Measurements from ENCODE around the gene UQCRHL.
"Not testable (repeated sequence)": the region's sequence is repeated elsewhere in the genome, so short reads cannot be mapped to it uniquely, and the experiment has no call there.

The UQCRHL gene

DNA sequence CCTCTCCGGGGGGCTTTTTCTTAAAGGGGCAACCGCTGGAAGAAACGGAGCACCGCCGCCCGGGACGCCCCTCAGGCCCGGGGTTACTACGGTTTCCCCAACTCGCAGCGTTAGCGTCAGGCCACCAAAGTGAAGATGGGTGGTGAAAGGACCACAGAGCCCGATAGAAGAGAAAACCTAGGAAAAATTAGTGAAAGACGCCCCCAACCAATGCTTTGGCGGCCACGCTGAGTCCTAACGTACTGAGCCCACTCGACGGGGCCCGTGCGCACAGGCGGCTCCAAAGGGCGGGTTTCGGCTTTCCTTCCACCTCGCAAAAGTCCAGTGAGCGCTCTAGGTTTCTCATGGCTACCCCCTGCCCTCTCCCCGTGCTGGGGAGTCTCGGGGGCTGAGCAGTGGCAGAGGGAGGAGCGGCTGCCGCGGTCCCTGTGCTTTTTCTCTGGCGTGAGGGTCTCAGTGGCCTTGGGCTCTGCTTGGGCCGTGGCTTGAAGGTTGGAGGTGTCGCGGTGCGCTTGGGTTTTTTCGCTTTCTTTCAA, 27.8 kb upstream of the UQCRHL start:
- no peak for DNase-seq

DNA sequence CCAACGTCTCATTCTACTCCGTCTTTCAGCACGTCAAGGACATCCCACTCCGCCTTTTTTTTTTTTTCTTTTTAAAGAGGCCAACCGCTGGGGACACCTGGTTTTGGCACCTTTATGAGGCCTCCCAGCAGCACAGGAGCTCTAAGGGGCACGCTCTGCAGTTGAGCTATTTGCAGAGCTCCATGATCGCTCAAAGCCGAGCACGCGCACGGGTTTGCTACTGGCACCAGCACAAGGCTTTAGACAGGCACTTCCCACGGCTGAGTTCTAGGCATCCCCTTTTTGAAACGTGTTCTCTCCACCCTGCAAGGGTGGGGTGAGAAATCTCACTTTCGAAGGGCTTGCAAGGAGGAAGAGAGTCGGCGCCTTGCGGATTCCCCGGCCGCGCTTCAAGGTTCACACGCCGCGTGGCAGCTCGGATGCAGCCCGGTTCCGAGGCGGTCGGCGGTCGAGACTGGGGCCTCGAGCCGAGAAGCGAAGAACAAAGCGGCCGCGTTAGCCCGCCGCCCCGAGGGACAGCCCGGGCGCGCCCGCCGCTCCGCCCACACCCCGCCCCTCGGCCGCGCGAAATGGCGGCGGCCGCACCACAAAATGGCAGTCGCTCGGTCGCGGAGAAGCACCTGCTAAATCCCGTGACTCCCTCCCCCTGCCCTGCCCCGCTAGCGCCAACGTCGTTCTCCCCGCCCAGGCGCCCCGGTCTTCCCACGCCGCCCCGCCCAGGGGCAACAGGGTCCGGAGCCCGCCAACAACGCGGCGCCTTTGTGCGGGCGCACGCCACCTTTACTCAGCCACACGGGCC, 27.2 kb upstream of the UQCRHL start:
- peak; percentile 74 for DNase-seq

DNA sequence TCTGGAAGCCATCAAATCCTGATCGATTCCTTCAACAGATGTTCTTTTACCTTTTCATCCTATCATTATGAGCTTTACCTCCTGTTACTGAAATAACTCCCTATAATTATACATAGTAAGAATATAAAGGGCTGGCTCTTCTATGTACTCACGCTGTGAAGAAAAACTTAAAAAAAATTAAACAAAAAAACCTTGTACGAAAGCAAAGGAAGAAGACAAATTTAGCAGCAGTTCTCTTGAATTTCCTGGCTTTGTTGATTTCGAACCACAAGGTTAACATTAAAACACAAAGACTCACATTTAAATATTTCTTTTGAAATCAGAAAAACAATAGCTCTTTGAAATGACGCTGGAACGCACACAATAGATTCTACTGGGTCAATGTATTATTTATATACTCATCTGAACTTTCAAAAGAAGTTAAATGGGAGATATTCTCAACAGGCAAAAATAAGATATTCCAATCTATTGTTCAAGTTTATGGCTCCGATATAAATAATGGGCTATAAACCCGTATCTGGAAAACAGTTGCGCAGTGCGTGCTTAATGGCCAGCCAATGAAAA, 26.5 kb upstream of the UQCRHL start:
- no peak for DNase-seq

DNA sequence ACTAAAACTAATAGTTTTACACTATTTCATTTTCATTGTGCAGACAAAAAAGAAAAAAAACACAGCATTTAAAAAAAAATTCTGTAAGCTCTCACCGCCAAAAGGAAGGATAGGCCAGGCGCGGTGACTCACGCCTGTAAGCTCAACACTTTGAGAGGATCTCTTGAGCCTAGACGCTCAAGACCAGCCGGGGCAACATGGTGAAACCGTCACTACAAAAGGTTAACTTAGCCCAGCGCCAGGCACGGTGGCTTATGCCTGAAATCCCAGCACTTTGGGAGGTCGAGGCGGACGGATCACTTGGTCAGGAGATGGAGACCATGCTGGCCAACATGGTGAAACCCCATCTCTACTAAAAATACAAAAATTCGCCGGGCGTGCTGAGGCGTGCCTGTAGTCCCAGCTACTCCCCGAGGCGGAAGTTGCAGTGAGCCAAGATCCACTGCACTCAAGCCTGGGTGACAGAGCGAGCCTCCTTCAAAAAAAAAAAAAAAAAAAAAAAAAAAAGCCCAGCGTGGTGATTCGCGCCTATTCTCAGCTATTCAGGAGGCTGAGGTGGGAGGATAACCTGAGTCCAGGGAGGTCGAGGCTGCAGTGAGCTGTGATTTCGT, 25.7 kb upstream of the UQCRHL start:
- DNase-seq = peak; percentile 12

DNA sequence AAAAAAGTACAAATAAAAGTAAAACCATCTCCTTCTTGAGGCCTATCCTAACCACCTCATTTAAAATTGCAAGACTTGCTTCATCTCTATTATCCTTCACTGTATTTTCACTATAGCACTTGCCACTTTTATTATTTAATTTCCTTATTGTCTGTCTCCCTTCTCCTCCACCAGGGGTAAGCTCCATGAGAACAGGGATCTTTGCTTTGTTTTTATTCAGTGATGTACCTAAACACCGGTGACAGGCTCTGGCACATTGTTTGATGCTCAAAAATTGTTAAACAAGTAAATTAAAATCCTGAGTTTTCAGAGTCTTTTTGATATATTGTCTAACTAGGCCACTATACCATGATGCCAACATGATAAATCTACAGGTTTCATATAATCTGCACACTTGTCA, 22.8 kb upstream of the UQCRHL start:
- no peak for DNase-seq

DNA sequence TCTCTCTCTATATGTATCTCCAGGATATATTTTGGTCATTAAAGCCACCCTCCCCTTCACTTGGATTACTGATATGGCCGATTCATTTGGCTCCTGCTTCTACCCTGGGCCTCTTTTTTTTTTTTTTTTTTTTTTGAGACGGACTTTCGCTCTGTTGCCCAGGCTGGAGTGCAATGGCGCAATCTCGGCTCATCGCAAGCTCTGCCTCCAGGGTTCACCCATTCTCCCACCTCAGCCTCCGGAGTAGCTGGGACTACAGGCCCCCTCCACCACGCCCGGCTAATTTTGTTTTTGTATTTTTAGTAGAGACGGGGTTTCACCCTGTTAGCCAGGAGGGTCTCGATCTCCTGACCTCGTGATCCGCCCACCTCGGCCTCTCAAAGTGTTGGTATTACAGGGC, 21.5 kb upstream of the UQCRHL start:
- not testable (repeated sequence) for DNase-seq

DNA sequence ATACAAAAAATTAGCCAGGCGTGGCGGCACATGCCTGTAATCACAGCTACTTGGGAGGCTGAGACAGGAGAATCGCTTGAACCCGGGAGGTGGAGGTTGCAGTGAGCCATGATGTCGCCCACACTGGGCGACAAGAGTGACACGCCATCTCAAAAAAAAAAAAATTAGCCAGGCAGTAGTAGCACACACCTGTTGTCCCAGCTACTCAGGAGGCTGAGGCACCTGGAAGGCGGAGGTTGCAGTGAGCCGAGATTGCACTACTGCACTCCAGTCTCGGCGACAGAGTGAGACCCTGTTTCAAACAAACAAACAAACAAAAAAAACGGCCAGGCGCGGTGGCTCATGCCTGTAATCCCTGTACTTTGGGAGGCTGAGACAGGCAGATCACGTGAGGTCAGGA, 20.1 kb upstream of the UQCRHL start:
- not testable (repeated sequence) for DNase-seq

DNA sequence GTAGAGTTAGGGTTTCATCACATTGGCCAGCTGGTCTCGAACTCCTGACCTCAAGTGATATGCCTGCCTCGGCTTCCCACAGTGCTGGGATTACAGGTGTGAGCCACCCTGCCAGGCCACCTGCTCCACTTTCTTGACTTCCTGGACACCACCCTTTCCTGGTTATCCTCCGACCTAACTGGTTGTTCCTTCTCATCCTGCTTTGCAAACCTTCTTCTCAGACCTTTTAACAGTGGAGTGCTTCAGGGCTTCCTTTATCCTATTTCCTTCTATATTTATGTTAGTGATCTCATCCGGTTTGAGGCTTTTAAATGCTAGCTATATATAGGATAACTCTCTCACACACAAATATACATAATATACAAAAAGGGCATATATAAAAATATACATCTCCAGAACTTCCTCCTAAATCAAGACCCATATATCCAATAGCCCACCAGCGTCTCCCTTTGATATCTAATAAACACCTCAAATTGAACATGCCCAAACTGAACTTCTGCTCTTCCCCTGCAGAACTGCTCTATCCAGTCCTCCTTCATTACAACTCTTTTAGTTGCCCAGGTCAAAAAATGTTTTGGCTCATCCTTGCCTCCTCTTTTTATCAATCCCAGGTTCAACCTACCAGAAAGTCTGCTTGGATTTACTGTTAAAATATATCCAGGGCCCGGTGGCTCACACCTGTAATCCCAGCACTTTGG, 19.5 kb upstream of the UQCRHL start:
- no peak for DNase-seq

DNA sequence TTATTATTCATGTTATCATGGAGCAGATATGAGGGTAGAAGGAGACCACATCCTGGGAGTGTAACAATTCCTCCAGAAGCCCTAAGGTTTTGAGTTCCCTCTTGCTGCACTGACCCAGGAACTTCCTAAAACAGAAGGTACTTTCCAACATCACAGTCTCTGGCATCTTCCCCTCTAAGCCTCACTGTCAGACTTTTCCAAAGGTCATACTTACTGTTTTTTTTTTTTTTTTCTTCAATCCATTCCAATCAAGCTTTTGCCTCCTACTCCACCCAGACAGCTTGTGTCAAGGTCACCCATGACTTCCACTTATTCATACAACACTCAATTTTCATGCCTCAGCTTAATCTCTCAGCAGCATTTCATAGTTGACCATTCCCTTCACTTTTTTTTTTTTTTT, 18.4 kb upstream of the UQCRHL start:
- DNase-seq = no peak

DNA sequence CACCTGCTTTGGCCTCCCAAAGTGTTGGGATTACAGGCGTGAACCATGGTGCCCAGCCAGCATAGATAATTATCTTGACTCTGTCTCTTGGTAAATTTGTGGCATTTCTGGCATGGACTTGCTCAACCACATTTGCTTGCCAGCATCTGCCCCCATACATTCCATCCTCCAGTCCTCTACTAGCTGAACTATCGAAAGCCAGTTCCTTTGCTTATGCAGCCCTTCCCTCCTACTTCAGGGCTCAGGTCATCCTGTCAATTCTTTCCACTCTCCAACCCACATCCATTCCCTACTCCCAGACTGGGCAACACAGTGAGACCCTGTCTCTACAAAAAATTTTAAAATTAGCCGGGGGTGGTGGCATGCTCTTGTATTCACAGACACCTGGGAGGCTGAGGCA, 13.0 kb upstream of the UQCRHL start:
- no peak for DNase-seq

DNA sequence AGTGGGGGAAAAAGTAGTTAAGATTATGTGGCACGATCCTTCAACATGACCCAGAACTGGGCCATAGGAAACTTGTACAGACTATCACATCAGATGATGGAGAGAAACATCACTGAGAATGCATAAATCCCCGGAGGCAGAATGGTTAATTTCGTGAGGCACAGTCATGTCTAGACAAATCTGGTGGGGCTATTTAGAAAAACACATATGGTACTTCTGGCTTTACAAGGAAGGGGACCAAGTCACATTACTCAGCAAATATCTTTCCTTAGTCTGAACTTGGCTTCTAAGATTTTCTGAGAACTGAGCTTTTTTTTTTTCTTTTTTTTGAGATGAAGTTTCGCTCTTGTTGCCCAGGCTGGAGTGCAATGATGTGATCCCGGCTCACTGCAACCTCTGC, 9.2 kb upstream of the UQCRHL start:
- DNase-seq = no peak

DNA sequence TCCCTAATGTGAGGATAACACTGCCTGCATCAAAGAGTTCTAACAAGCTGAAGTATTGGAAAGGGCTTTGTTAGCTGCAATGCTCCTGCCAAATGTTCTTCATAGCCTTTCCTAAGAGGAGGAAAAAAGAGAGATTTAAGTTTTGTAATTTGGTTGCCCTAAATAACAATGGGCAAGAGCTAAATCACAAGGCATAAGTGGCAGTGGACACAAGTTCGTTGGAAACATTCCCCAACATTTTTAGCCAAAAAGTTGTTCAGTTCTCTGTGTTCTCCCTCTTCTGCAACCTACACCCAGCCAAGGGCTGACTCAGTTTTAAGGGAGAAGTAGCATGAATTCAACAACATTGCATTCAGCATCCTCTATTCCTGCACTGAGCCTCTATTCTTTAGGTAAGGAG, 2.6 kb upstream of the UQCRHL start:
- no peak for DNase-seq

DNA sequence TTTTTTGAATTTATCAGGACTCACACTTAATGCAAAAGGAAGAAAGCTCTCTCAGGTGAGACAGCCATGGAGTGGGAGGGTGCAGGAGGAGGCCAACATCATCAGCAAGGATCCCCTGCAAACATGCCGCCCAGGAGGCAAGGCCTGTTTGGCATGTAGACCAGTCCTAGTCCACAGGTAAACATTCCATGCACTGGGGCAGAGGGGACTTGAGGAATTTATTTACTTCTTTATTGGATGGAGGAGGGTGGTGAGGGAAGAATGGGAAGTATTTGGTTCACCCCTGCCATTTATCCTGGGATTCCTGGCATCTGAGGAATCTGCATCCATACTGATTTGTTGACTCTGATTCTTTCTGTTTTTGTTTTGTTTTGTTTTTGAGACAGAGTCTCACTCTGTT, 1.5 kb upstream of the UQCRHL start:
- no peak for DNase-seq

DNA sequence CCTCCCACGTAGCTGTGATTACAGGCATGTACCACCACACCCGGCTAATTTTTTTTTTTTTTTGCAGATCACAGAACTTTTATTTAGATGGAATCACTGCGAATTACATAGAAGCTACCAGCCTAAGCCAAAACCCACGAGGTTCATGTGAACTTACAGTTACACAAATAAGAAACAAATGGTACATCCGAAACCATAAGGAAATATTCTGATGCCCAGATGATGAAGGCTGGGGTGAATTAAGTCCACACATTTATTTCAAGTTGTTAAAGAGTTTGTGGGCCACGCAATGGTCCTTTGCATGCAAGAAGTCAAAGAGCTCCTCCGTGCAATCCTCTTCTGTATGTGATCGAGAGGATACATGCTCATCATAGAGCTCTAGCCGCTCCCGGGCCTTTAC, 328 bp downstream of the UQCRHL start:
- DNase-seq = no peak

DNA sequence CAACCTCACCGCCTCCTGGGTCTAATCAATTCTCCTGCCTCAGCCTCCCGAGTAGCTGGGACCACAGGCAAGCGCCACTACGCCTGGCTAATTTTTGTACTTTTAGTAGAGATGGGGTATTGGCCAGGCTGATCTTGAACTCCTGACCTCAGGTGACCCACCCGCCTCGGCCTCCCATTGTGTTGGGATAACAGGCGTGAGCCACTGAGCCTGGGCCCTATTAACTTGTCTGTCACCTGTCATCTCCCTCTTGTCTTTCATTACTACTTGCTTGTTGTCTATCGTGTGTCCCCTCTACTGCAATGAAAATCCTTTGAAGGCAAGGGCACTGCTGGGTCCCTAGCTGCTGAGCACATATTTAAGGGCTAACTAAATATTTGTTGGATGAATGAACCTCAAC, 3.4 kb downstream of the UQCRHL start:
- no peak for DNase-seq

DNA sequence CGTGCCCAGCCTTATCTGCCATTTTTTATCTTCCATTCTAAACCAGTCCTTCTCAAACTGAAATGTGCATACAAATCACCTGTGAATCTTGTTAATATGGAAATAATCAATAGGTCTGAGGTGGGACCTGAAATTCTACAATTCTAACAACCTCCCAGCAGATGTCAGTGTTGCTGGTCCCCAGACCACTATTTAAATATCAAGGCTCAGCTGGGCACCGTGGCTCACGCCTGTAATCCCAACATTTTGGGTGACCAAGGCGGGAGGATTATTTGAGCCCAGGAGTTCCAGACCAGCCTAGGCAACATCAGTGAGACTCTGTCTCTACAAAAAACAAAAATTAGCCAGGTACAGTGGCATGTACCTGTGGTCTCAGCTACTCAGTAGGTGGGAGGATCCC, 4.1 kb downstream of the UQCRHL start:
- DNase-seq = no peak

DNA sequence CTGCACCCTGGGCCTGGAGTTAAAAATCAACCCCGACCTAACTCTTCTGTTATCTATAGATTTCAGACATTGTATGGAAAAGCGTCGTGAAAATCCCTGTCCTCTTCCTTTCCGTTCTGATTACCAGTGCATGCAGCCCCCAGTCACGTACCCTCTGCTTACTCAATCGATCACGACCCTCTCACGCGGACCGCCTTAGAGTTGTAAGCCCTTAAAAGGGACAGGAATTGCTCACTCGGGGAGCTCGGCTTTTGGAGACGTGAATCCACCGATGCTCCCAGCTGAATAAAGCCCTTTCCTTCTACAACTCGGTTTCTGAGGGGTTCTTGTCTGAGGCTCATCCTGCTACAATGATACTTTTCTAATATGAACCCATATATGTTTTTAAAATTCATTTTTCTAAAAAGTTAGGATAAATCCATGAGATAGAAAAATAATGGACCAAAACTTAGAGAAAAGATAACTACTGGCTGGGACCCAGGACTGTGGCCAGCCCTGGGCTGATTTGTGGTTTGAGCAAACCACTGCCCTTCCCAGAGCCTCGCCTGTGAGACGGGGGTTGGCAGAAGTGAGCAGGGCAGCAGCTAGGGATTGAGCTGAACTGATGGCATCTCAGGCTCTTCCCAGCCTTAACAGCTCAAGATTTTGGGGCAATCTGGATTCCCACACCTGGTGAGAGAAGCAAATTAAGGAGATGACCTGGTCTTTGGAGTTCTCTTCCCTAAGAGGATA, 5.0 kb downstream of the UQCRHL start:
- DNase-seq = no peak

DNA sequence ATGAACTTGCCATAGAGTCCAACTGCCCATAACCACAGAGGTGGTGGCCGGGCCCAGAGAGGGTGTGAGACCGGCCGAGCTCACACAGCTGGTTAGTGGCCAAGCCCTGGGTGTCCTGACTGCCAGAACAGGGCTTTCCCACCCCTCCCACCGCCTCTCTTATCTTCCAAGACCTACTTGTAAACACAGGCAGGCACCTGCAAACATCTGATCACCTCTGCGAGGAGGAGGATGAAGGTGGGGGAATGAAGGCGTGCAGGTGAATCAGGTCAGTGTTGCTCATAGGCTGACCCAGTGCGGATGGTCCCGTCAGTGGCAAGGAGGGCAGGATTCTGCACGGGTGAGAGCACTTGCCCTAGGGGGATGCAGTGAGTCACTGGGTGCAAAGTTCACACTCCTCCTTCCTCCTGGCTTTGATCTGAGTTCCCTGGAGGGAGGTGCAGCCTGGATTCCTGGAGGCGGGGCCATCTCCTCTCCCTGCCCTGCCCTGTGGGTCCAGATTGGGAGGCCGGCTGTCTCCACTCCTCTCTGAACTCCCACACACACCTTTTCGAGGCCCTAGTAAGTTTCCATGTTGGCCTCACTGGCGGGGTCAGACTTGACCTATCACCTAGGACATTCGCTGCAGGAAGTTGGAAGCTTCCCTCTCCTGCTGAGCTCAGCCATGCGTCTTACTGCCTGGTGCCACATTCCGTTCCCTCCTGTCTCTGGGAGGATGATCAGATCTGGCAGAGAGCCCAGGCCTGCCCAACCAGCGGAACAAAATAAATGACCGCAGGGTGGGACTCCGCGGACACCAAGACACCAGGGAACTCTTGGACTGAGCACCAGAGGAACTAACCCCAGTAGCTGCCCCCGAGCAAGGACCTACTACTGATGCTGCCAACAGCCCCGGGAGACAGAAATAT, 7.3 kb downstream of the UQCRHL start:
- DNase-seq = peak; percentile 30

DNA sequence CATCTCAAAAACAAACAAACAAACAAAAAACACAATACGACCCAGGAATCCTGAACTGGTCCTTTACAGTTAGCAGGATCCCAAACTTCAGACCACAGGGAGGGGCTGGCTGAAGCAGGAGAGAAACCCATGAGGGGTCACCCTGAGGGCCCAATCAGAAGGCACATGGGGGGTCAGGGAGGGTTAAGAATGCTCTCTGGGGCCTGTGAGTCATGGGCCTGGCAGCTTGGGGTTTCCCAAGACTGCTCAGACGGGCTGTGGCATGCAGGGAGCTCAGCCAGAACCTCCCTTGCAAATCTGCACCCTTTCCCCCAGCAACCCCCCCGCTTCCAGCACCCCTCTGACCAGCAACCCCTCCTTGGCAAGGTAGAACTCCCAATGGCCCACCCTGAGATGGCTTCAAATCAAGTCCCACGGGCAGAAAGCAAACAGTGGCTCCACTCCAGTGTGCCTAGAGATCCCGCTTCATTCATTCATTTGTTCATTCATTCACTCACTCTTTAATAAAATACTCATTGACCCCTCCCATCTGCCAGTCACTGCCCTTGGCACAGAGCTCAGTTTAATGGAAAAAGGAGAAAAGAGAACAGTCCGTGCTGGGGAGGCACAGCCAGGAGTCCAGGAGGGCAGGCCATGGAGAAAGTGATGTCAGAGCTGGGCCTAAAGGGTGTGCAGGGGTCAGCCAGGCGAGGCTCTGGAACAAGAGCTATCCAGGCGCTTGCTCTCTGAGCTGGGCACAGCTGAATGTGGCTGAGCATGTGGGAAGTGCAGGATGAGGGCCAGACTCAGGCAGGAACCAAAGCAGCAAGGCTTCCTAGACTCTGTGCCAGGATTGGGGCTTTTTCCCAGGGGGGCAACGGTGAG, 8.2 kb downstream of the UQCRHL start:
- DNase-seq = no peak

DNA sequence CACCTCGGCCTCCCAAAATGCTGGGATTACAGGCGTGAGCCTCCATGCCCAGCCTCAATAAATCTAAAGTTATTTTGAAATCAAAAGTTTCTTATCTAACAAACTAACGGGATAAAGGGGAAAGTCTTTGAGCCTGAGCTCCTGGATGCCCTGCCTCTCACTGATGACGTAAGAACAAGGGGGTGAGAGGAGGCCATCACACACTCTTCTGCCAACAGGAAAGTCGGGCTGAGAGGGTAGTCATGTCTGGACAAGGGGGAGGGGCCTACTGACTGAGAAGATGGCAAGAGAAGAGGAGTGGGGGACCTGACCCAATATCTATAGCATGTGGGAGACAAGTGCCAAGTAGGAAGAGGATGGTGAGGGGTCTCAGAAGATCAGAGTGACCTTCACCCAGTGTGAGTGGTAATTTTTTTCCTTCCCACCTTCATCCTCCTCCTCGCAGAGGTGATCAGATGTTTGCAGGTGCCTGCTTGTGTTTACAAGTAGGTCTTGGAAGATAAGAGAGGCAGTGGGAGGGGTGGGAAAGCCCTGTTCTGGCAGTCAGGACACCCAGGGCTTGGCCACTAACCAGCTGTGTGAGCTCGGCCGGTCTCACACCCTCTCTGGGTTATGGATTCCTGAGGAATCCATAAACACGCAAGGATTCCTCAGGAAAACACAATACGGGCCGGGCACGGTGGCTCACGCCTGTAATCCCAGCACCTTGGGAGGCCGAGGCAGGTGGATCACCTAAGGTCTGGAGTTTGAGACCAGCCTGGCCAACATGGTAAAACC, 9.6 kb downstream of the UQCRHL start:
- no peak for DNase-seq

All from NCI-H748 treated with DMSO at 0.1 percent for 48 hours (cell line).